ENCODE data around the gene ATP9B.

Gene ATP9B

GRCh38 chr18:79422783-79423165 lies 353.6 kb downstream of the ATP9B start:
- in situ Hi-C loops (cut with MboI; ENCODE audit: low sequenced_read_pairs): no loop called here

- in situ Hi-C loops (cut with MboI; ENCODE audit: low sequenced_read_pairs): no loop called here
These were observed 354.2 kb downstream of the ATP9B start for GRCh38 chr18:79423211-79424007.

- in situ Hi-C loops (cut with MboI; ENCODE audit: low sequenced_read_pairs): no loop called here
These were observed 354.9 kb downstream of the ATP9B start for GRCh38 chr18:79424008-79424565.

DNA sequence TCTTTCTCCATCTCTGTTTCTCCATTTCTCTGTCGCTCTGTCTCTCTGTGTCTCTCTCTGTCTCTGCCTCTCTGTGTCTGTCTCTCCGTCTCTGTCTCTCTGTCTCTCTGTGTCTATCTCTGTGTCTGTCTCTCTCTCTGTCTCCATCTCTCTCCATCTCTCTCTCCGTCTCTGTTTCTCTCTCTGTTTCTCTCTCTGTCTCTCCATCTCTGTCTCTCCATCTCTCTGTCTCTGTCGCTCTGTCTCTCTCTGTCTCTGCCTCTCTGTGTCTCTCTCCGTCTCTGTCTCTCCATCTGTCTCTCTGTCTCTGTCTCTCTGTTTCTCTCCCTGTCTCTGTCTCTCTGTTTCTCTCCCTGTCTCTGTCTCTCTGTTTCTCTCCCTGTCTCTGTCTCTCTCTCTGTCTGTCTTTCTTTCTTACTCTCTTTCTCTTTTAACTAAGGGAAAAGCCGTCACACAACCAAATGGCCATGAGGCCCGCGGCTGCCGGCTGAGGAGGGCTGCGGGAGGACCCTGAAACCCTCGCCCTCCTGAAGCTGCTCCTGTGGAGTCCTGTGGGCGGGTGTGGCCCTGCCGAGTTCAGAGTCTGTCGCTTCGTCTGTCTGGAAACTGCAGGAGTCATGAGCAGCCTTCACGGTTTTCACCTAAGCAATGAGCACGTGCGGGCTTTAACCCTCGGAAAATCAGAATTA lies 355.8 kb downstream of the ATP9B start:
- in situ Hi-C loops (cut with MboI; ENCODE audit: low sequenced_read_pairs): no loop called here

- in situ Hi-C loops (cut with MboI; ENCODE audit: low sequenced_read_pairs): no loop called here
These were observed 356.3 kb downstream of the ATP9B start for GRCh38 chr18:79425569-79425886.

- in situ Hi-C loops (cut with MboI; ENCODE audit: low sequenced_read_pairs): no loop called here
These were observed 357.4 kb downstream of the ATP9B start for GRCh38 chr18:79426376-79427300.

- in situ Hi-C loops (cut with MboI; ENCODE audit: low sequenced_read_pairs): no loop called here
These were observed 358.4 kb downstream of the ATP9B start for GRCh38 chr18:79427368-79428225.

Measured in hTERT RPE-1 (cell line).